Cardiac septum (tissue), 1 donor: ENCODE measurements around the gene VSTM5. TPM values are rescaled to one million over a fixed set of nuclear protein-coding genes. Genes with fewer than 3 reads are reported as not detected.

Experiments
- DNase-seq: peaks from one replicate; pipeline ENCODE4 v3.0.0-alpha.2; 2020; ENCODE audit warnings: low spot score
- intact Hi-C: fragments of 100-400 bp; cut with DNase I; formaldehyde crosslinking; loops from one replicate; pipeline ENCODE4 v1.14.0; 2022
- total RNA-seq: library from RNA; stranded (reverse); fragmentation: NEBNext Ultra II Directional; extraction: Animal tissue kit (Norgen Biotek cat#: 25700); gene quantifications from one replicate; pipeline ENCODE4 v1.2.1, GENCODE V29; 2021
- donor health status: DM: no; HTN: no; CAD: no.

VSTM5 gene
- total RNA-seq, 1 donor from 2014 or later = 0.22 TPM

DNA sequence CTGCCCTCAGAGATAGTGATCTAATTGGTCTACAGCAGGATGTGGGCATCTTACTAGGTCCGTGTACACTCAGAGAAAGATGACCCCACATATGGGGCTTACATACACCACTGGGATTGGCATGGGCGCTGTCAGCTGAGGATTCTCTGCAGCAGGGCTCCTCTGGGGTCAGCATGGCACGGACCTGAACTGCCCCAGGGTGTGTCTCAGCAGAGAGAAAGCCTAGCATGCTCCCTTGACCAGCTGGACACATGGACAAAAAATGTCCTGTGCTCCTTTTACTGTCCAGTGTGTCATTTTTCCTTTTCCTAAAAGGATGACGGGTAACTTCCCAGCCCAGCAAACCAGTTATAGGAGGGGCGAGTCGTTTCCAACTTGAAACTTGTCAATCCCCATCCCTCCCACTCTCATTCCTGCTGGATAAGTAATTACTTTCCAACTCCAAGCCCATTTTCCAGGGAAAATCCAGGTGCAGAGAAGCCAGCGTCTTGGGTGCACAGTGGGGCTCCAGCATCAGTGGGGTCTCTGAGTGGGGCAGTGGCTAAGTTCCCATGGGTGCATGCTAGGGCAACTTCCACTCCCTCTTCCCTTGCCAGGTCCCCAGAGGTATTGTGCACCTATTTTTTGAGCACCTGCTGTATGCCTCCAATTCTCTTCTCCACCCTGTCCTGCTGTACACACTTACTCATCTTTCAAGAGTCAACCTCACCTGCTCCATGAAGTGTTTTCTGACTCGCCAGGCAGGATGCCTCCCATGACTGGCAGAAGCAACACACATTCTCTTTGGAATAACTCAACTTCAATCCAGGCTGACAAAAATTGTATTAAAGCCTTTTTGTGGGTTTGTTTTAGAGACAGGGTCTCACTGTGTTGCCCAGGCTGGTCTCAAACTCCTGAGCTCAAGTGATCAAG lies 5.0 kb downstream of the VSTM5 start:
- intact Hi-C loops = no loop called here
- DNase-seq = no peak

DNA sequence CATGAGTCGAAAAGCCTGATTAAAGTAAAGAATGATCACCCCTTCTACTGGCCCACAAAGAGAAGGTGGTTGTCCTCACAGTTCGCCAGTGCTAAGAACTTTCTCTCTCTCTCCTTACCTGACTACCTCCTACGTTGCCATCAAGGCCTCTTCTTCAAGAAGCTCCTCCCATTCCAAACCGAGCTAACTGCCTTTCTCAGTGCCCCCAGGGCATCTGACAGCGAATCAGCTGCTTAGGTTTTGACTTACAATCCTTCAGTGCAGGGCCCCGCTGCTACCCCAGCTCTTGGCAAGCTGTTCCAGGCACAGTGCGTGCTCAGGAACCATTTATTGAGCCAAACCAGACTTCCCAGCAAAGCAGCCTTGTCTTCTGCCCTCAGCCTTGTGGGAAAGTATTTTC lies 5.8 kb downstream of the VSTM5 start:
- DNase-seq = no peak

DNA sequence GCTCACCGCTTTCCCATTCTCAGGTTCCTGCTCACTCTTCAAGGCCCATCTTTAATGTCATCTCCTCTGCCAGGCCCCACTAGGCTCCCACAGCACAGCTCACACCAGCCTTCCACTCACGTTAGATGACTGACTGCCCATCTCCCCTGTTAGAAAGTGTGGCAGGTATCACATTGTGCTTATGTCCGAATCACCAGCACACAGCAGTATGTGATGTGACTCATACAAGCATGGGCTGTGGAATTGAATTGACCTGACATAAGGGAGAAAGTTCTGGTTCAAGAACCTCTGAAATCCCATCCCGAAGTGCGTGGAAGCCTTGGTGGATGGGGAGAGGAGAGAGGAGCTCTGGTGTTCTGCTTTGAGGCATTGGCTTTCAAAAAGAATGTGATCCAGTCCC lies 6.5 kb downstream of the VSTM5 start:
- intact Hi-C loops = no loop called here
- no peak for DNase-seq

More for the DNA sequence above, 5.8 kb downstream of the VSTM5 start:
- intact Hi-C loops = no loop called here

DNA sequence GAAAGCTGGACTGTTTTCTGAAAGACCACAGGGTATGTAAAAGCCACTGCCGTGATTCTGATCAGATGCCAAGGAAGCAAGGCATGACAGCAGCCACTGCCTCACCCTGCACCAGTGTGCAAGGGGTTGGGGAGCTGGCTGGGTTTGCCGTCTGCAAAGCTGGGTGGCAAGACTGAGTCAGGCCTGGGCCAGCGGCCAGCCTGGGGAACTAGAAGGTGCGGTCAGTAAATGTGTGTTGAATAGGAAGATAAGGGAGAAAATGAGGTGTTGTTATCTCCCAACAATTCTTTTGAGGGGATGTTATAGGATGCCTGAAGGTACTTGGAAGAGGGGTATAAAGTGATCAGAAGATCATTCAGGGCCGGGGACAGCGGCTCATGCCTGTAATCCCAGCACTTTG lies 8.0 kb downstream of the VSTM5 start:
- intact Hi-C loops = no loop called here
- DNase-seq = no peak

DNA sequence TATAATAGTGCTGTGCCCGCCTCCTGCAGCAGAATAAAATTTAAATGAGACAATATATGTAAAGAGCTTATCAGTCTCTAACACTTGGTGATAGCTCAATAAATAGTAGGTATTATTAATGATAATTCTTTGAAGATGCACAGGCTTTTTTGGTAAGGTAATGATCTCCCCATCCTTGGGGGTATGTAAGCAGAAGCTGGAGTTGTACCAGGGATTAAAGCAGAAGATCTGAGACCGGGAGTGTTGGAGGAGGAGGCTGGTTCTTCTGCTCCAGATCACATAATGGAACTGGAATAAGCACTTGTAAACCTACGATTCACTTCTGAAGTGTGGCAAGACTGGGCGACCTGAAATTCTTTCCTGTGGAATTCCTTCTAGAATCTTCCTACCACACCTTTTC lies 8.4 kb downstream of the VSTM5 start:
- DNase-seq = no peak
- intact Hi-C loops = no loop called here

DNA sequence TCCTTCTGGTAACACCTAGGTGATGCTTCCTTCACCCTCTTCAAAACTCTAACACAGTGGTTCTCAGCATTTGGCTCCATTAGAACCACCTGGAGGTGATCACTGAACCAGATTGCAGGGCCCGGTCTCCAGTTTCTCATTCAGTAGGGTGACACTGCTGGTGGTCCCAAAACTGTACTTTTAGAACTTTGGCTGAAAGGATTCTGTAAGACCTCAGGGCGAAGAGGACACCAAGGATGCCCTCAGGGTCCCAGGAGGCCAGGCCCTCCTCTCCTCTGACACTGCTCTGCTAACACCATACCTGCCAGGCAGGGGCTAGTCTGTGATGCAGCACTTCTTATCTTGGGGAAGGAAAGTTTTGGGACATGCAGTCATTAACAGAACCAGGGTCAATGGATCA lies 9.0 kb downstream of the VSTM5 start:
- intact Hi-C loops = no loop called here
- DNase-seq = no peak

- intact Hi-C loops = no loop called here
- DNase-seq = no peak
These were observed 9.4 kb downstream of the VSTM5 start for GRCh38 chr11:93840981-93841380.

DNA sequence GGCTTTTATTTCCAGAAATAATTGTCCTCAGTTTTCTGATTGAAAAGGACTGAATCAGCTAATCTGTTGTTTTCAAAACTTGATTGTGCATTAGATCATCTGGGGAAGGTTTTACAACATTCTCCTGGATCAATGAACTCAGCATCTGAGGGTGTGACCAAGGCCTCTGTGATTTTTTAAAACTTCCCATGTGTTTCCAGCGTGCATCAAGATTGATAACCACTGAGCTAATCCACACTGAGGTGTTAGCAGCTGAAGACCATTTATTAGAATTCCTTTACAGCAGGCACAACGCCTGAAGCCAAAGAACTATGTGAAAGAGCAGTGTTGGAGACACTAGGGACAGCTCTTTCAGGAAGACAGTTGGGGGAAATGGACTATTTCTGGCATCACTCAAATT lies 10.2 kb downstream of the VSTM5 start:
- intact Hi-C loops = no loop called here
- no peak for DNase-seq

DNA sequence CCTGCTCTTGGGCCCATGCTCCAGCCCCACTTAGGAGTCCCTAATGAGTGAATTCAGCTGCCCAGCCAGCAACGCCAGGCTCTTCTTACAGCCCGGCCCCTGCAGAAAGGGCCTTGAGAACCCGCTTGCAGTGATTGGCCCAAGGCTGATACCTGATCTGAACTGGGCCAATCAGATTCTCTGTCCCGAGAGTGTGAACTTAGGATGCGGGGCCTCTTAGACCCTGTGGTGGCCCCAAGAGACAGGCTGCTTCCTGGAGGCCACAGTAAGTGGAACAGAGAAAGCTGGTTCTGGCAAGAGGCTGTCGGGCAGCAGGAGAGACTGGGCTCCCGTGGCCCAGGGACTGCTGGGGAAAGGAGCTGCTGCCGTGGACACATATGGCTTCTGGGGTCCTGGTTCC lies 11.5 kb downstream of the VSTM5 start:
- intact Hi-C loops = no loop called here
- DNase-seq = no peak

DNA sequence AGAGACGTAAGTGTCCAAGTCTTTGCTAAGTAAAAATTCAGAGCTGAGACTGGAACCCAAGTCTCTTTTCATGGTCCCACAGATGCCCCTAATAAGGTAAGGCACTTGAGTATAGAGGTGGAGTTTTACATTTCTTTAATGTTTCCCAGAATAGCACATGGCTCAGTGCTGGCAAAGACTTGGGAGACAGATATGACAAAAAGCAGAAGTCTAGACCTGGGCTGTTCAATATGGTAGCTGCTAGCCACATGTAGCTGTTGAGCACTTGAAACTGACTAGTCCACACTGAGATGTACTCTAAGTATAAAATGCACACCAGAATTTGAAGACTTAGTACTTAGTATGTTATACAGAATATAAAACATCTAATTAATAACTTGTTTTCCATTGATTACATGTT lies 17.6 kb downstream of the VSTM5 start:
- intact Hi-C loops = no loop called here
- no peak for DNase-seq

- no peak for DNase-seq
- intact Hi-C loops = no loop called here
These were observed 18.9 kb downstream of the VSTM5 start for GRCh38 chr11:93831343-93832127.

GRCh38 chr11:93829598-93829997 lies 20.8 kb downstream of the VSTM5 start:
- no peak for DNase-seq
- intact Hi-C loops = no loop called here

DNA sequence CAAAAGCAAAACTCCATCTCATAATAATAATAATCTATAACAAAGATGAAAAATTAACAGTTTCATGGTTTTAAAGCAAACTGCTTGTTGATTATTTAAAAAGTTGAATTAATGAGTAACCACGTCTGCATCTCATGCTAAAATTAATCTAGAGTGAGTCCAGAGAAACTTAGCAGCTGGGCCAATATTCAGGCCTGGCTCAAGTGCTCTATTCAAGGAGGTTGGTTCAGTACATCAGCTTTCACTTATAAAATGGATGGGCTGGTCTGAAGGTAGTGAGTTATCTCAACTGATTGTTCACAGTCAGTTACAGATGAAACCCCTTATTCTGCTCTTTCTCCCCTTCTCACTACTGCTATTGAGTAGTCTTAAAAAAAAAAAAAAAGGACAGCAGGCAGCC lies 23.1 kb downstream of the VSTM5 start:
- intact Hi-C loops = no loop called here

DNA sequence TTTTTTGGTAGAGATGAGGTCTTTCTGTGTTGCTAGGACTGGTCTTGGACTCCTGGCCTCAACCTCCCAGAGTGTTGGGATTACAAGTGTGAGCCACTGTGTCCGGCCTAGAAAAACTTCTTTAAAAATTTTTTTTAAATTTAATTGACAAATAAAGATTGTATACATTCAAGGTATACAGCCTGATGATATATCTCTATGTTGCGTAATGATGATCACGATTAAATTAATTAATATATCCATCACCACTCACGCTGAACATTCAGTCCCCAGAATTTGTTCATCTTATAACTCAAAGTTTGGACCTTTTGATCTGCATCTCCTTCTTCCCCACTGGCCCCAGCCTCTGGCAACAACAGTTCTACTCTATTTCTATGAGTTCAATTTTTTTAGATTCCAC lies 27.2 kb downstream of the VSTM5 start:
- no peak for DNase-seq
- intact Hi-C loops = no loop called here

More for the DNA sequence above, 23.1 kb downstream of the VSTM5 start:
- no peak for DNase-seq

- intact Hi-C loops = no loop called here
- DNase-seq = no peak
These were observed 28.1 kb downstream of the VSTM5 start for GRCh38 chr11:93822359-93822758.

DNA sequence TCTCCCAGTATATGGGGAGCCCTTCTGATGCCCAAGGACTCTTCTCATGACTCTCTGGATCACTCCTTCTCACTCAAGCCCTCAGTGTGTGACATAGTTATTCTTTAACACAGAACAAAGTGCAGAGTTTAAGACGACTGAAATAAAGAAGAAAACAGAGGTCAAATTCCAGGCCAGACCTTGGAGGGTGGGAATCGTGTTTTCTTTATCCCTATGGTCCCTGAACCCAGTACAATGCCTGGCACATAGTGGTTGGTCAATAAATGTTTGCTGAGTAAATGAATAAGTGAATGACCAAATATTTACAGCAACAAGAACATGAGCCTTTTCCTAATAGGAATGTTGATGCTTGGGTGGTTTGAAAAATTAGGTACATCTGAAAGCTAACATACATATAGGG lies 28.8 kb downstream of the VSTM5 start:
- intact Hi-C loops = no loop called here
- DNase-seq = no peak

- intact Hi-C loops = no loop called here
- no peak for DNase-seq
These were observed 29.6 kb downstream of the VSTM5 start for GRCh38 chr11:93820847-93821246.

- intact Hi-C loops = no loop called here
These were observed 30.3 kb downstream of the VSTM5 start for GRCh38 chr11:93819966-93820695.

GRCh38 chr11:93817426-93818348 lies 32.7 kb downstream of the VSTM5 start:
- intact Hi-C loops = no loop called here
- no peak for DNase-seq

More at GRCh38 chr11:93819966-93820695, 30.3 kb downstream of the VSTM5 start:
- no peak for DNase-seq
